Embryonic facial prominence (tissue), 1 donor: ENCODE measurements around the gene FANCG.

Experiments
- DNase-seq: peaks from one replicate; pipeline ENCODE4 v3.0.0-alpha.2; 2016; ENCODE audit errors: extremely low spot score

Gene FANCG

DNA sequence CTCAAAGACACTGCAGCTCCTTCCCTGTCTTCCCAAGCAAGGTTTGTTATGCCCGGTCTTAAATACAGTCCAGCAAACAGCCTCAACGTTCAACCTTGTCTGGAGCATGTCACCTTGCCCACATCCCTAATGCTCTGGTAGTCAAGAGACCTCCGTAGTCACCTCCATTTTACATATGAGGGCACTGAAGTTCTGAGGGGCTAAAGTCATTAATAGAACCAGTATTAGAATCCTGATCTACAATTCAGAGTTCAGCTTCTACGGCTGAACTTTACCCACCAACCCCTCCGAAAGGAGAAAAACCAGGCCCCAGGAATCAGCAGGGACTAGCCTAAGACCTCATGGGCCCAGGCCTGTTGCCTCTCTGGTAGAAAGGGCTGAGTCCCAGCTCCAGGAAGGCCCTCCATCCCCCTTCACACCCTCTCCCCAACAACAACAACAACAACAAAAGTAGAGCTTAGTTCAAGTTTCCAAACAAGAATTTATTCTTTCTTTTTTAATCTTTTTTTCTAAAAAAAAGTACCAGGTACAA is 24.0 kb upstream of the FANCG start:
- DNase-seq: no peak

DNA sequence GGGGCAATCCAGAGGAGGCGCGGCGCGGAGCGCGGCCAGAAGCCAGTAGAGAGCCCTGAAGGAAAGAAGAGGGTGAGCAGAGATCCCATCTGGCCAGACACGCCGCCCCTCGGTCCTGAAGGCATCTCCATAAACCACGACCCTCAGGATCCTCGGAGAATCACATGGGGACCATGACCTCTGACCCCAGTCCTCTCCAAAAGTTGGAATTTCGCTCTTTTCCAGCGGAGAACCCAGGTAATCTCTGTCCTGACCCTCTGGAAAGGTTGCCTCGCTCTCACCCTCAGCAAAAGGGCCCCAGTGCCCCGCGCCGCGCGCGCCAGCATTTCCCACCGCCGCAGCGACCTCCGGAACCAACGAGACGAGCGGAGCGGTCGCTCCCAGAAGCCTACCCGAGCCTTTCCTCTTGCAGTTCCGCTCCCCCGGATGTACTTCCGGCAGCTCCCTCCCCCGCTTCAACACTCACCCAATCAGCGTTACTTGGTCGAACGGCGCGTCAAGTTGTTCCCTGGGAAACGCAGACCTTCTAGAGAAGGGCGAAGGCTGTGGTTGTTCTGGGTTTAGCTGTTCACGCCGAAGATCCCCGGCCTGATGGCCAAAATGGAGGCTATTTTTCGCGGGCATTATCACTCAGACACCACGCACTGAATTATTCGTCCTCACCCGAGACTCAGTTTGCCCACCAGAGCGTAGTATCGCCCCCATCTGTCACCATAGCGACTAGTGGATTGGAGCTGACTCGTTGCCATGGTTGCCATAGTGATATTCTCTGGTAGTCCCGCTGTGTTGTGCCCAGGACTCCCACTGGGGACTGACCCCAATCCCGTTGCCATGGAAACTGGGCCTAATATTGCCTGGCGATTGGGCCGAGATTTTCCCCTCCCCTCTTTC is 23.3 kb upstream of the FANCG start, which contains the start of gene STOML2:
STOML2 (minus strand) TSS at position 363 of the 891 bp plus-strand sequence; CDS start at position 326, 37 bp downstream.
- DNase-seq: peak; percentile 95

DNA sequence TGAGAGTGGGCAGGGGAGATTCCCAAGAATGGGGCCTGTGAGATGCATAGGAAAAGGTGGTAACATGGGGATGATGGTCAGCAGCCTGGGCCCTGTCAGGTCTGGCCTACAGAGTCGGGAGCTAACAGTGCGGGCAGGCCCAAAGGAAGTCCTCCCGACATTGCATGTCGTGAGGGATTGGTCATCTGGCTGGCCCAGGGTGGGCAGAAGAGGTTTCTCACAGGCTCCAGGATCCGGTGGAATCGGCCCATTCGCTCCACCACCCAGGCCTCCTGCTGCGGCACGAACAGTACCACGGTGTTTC is 22.7 kb upstream of the FANCG start:
- no peak for DNase-seq

DNA sequence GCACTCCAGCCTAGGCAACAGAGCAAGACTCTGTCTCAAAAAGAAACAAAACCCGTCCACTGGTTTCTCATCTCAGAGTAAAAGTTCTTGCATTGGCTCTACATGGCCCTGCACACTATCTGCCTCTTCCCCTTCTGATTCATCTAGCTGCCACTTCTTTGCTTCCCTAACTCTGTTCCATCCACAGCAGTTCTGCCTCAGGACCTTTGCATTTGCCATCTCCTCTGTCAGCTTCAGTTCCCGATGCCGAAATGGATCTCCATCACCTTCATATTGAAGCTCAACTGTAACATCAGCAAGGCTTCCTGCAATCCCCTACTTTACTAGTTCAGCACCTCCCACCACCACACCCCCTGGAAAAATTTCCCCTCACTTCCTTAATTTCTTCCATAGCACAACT is 17.8 kb upstream of the FANCG start:
- no peak for DNase-seq

DNA sequence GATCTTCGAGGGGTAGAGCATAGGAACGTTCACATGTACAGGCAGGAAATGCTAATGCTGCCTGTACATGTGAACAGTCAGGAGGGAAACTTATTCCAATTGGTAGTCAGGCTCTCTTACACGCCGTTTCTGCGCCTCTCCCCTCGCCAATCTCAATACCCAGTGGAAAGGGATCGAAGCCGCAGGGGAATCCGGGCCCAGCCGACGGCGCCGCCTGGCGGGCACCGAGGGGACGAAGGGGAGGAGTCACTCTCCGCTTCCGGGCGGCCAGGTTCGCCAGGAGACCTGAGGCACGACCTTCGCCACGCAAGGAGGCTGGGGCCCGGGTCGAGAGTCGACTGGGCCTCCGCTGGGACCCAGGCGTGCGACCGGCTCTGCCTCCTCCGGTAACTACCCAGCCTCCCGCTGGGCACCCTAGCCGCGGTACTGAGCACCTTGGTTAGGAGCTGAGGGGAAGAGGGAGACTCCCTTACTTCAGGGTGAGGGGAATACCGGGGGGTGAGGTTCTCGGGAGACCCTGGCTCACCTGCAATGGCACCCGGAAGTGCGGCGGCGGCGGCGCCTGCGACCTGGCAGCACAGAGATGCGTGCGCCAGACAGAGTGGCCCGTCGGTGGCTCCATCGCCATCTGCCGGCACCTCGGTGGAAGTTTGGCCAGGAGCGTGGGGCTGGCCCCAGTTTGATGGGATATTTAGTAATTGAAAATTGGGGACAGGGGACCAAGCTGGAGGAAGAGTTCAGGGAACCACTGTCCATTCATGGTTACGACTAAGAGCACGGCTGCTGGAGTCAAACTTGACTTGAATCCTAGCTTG is 16.5 kb upstream of the FANCG start, which contains the start of gene PIGO:
PIGO (minus strand) TSS at position 557 of the 815 bp plus-strand sequence. CDS start 1,026 bp downstream, outside the sequence.
- DNase-seq: peak; percentile 69

DNA sequence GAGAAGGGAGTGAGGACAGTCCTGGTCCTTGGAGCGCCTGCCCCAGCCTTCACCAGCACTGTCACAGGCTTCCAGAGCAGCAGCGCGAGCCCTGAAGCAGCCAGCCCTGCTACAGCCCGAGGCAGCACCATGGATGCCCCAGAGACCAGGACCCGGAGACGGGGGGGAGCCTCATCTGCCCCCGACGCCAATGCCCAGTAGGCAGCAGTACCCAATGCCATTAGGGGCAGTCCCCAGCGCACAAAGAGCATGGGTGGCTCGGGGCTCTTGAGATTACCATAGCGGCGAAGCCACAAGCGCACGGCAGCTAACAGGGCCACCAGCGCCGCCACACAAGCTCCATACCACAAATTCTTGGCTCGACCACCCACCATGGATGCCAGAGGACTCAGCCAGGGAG is 11.8 kb upstream of the FANCG start:
- no peak for DNase-seq

DNA sequence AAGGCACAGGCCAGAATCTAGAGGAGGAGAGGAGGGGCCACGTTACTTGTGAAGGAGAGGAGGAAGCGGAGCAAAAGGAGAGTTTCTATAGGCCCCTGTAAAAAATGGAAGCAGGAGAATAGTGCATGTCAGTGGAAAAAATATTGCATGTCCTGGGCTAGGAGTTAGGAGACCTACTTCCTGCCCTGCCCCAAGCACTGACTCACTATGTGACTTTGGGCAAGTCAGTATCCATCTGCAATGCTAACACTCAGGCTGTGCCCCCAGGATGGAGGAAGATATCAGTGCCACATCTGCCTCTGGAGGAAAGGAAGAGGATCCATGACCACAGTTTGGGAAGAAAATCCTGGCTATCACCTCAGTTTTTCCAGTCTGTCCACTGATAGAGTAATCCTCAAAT is 9.7 kb upstream of the FANCG start:
- DNase-seq: no peak

GRCh38 chr9:35085078-35085477 is 5.3 kb upstream of the FANCG start:
- DNase-seq: no peak

- DNase-seq: no peak
These were observed 709 bp downstream of the FANCG start for GRCh38 chr9:35079041-35079425.

DNA sequence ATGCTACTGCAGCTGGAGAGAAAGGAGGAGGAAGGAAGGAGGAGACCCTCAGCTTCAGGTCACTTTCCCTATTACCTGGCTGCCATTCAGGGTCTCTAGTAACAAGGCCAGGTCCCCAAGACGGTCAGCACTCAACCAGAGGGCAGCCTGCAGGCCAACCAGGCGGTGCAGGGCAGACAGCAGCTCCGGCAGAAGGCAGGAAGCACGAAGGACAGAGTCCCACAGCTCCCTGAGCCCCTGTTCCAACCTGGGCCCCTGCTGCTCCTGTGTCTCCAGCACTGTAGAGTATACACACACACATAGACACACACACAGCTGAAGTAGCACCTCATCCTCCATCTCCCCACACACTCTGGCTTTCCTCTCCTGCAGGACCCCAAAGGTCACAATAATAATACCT is 1.7 kb downstream of the FANCG start:
- no peak for DNase-seq

GRCh38 chr9:35076848-35077247 is 2.9 kb downstream of the FANCG start:
- DNase-seq: no peak

DNA sequence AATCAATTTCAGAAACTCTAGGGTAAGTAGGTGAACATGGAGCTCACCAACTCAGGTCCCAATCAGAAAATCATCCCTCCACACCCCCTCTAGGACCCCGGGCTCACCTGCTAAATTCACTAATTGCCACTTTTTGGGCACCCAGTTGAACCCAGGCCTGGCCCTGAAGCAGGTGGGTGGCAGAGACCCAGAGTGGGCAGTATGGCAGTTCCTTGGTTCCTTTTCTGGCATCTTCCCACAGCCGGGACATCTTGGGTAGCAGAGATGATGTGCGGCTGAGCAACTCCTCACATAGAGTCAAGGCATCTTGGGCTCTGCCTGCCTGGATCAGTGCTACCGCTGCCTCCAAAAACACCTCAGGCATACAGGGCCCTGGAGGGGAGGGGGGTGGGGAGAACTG is 4.4 kb downstream of the FANCG start:
- DNase-seq: no peak

DNA sequence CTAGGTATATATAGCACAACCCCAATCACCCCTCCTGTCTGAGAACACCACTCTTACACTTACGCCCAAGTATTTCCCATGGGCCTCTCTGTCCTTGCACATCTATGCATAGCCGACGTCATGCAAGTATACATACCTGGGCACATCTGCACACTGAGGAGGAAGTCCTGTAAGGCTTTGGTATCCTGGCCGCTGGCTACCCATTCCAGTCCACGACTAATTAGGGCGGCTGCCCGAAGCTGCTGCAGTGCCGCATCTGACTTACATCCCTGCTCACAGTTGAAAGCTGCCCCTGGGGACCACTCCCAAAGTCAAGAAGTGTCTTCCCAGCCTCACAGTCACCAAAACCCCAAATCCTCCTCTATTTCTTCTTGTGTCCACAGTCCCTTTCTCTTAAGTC is 5.0 kb downstream of the FANCG start:
- no peak for DNase-seq

GRCh38 chr9:35074141-35074540 is 5.6 kb downstream of the FANCG start:
- no peak for DNase-seq

DNA sequence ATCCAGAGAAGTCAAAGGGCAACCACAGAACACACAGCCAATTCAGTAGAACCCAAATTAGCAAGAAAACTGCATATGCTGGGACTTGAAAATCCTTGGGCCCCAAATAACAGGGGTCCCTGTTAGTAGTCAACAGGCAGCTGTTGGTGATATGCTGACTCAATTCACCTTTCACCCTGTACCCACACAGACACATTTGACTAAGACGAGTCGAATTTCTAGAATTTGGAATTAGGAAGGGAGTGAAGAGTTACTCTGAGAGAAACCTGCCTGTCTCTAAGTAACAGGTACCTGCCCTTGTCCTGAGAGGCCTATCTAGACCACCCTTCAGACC is 6.5 kb downstream of the FANCG start:
- DNase-seq: no peak

- DNase-seq: peak; percentile 98
These were observed 7.1 kb downstream of the FANCG start, which contains the start of gene VCP for GRCh38 chr9:35072461-35073278. Gene VCP (minus strand): TSS chr9:35072625. CDS start chr9:35072353, 272 bp downstream.

DNA sequence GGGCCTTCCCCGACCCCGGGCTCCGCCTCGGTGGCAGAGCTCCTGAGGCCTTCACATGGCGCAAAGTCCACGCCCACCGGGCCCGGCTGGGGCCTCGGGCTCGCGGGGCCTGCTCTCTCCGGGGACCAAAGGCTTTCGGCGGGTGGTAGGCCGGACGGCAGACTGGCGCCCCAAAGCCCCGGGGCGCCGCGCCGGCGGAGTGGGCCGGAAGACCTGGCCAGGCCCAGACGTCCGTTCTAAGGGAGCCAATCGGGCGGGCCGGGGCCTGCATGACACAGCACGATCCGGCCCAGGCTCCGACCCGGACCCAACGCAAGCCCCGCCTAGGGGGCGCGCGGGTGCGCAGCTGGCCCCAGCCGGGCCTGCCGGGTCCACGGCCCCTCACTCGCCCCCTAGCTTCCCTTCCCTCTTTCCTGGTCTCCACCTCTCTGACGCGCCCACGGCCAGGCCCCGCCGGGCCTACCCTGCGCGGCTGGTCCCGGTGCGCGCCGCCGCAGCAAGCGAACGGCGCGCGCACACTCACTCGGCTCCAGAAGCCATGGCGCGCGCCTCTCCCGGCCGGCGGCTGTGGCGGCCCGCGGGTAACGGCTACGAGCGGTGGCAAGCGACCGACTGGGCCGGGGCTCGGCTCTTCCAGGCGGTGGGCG is 7.8 kb downstream of the FANCG start:
- peak; percentile 36 for DNase-seq

DNA sequence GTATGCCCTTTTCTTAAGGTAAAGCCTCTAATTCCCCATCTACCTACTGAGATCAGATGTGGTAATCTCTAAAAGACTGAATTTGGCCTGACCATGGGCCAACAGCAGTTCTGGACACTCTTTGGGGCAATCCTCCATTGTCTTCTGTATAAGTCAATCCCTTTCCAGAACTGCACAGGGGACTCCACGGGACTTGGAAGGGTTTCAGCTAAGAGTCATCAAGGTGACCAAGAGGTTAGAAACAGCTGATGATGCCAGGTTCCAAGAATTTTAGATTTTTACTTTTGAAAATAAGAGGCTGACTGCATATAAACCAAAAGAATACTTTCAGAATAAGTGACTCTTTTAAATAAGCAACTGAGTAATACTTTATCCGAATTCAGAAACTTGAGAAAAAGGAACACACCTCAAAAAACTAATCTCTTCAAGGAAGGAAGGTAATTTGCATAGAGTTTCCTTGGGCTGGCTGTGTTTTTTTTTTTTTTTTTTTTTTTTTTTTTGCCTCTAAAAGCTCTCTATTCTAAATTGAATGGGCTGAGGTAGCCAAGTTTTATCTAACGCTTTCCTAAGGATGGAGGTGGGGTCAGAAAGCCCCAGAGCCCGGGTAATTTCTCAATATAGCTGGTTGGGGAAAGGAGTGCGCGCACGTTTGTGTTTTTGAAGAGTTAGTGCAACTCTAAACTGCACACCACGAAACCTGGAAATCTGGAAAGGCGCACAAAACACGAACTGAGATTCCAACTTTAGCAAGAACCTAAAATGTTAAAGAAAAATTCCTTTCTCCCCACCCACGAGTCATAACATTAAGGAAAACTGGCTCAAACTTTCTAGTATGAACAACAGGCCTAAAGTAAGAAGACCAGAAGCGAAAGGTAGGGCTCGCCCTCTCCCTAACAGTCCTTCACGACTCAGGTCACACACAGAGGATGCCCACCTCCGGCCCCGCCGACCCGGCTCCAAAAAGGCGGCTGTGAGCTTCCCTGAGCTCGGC is 8.6 kb downstream of the FANCG start:
- no peak for DNase-seq

DNA sequence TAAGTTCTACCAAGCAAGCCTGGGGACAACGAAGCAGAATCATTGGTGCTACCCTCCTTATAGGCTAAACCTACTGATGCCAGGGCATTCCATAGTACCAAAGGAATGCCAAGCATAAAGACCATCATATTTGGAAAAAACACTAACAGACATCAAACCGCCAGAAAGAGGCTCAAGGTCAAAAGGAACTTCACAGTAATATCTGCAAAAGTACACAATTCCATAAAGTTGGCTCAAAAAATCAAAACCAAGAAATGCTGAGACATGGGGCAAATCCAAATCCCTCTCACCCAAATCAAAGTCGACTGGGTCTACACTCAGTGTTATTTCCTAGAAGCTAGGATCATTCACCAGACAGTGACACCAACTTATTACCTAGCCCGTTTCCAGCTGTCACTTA is 10.7 kb downstream of the FANCG start:
- no peak for DNase-seq

DNA sequence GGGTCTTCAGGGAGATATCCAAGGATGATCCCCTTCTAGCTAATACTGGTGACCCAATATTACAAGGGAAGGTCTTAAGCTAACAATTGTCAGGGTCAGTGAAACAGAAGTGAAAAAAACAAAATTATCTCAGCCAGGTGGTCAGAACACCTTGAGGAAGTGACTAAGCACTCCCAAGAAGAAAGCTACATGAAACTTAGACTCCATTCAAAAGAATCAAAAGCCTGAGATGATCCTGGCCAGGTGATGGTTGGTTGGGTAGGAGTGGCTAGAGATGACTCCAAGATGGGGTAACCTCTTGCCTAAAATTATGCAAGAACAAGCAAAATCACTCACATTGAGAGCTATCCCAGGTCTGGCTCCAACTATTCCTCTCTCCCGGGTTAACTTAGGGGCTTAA is 12.7 kb downstream of the FANCG start:
- no peak for DNase-seq
